GM19324 (cell line): ENCODE results near the gene RSU1.

Experiments
- ATAC-seq: cut with Tn5 transposase; IDR thresholded peaks from one replicate; pipeline ENCODE4 v1.9.1; 2021; ENCODE audit warnings: mild to moderate bottlenecking, moderate library complexity; ENCODE audit not compliant: unreplicated experiment, low FRiP score

Gene RSU1

GRCh38 chr10:16746856-16747255 lies 70.4 kb downstream of the RSU1 start:
- no peak for ATAC-seq

GRCh38 chr10:16745061-16745460 lies 72.2 kb downstream of the RSU1 start:
- no peak for ATAC-seq

GRCh38 chr10:16742165-16742960 lies 74.9 kb downstream of the RSU1 start:
- no peak for ATAC-seq

GRCh38 chr10:16741540-16741939 lies 75.7 kb downstream of the RSU1 start:
- ATAC-seq, result no peak

- ATAC-seq, result no peak
Observed at GRCh38 chr10:16737420-16737819, 79.8 kb downstream of the RSU1 start.

GRCh38 chr10:16735671-16736070 lies 81.6 kb downstream of the RSU1 start:
- ATAC-seq, result no peak

- ATAC-seq, result no peak
Observed at GRCh38 chr10:16732376-16732775, 84.8 kb downstream of the RSU1 start.

- ATAC-seq, result no peak
Observed at GRCh38 chr10:16728266-16728665, 89.0 kb downstream of the RSU1 start.

- no peak for ATAC-seq
Observed at GRCh38 chr10:16727666-16728065, 89.6 kb downstream of the RSU1 start.

- ATAC-seq, result no peak
Observed at GRCh38 chr10:16724509-16724908, 92.7 kb downstream of the RSU1 start.

GRCh38 chr10:16720812-16721211 lies 96.4 kb downstream of the RSU1 start:
- ATAC-seq, result no peak

GRCh38 chr10:16717622-16718395 lies 99.4 kb downstream of the RSU1 start:
- ATAC-seq, result no peak

GRCh38 chr10:16716051-16716450 lies 101.2 kb downstream of the RSU1 start:
- ATAC-seq, result no peak

GRCh38 chr10:16713290-16713689 lies 103.9 kb downstream of the RSU1 start:
- no peak for ATAC-seq

- no peak for ATAC-seq
Observed at GRCh38 chr10:16712883-16713282, 104.3 kb downstream of the RSU1 start.

- no peak for ATAC-seq
Observed at GRCh38 chr10:16700331-16700730, 116.9 kb downstream of the RSU1 start.

GRCh38 chr10:16699435-16700057 lies 117.7 kb downstream of the RSU1 start:
- no peak for ATAC-seq

- ATAC-seq, result no peak
Observed at GRCh38 chr10:16698461-16698860, 118.8 kb downstream of the RSU1 start.

GRCh38 chr10:16690417-16690816 lies 126.8 kb downstream of the RSU1 start:
- ATAC-seq, result no peak

- ATAC-seq, result no peak
Observed at GRCh38 chr10:16689696-16690095, 127.5 kb downstream of the RSU1 start.

- ATAC-seq, result no peak
Observed at GRCh38 chr10:16689227-16689626, 128.0 kb downstream of the RSU1 start.
